A673 (cell line): ENCODE measurements around the gene PRUNE2. TPM values are rescaled to one million over a fixed set of nuclear protein-coding genes. Genes with fewer than 3 reads are reported as not detected.

Experiments
- BruUV-seq: library from RNA; stranded (reverse); fragments of 400-500 nt; replicated peaks from 2 replicates; lab custom pipeline; 2021; lab: Mats Ljungman, UMichigan
- CTCF ChIA-PET: fragments of 300-600 bp; sonication (Branson Sonifier 250); formaldehyde crosslinking; loops from one replicate; lab custom pipeline; 2022; ENCODE audit warnings: antibody characterized with exemption; lab: Charles Lee
- POLR2A ChIA-PET: fragments of 300-600 bp; sonication (Branson Sonifier 250); formaldehyde crosslinking; loops from one replicate; lab custom pipeline; 2022; ENCODE audit warnings: antibody characterized with exemption; ENCODE audit not compliant: low non-redundant PET; lab: Charles Lee
- DNase-seq: peaks from one replicate; pipeline ENCODE4 v3.0.0-alpha.2; 2015; ENCODE audit warnings: low spot score
- H3K27ac ChIP-seq: fragments of 200-600 bp; sonication (generic); 2 replicates; pipeline ENCODE4 v1.5.1; 2016; ENCODE audit warnings: mixed run types, low read depth, mild to moderate bottlenecking, mixed read lengths, antibody characterized with exemption, low read length; ENCODE audit not compliant: poor library complexity, severe bottlenecking
- H3K27me3 ChIP-seq: fragments of 200-600 bp; sonication (generic); replicated peaks from 2 replicates; pipeline ENCODE4 v1.6.1; 2017; ENCODE audit warnings: mixed run types, low read depth, mild to moderate bottlenecking, mixed read lengths, antibody characterized with exemption, low read length; ENCODE audit not compliant: insufficient read depth, poor library complexity
- H3K36me3 ChIP-seq: fragments of 200-600 bp; sonication (generic); 2 replicates; pipeline ENCODE4 v1.6.1; 2016; ENCODE audit warnings: mixed run types, mild to moderate bottlenecking, mixed read lengths, antibody characterized with exemption, low read length; ENCODE audit not compliant: insufficient read depth, poor library complexity, severe bottlenecking
- H3K4me1 ChIP-seq: fragments of 200-600 bp; sonication (generic); 2 replicates; pipeline ENCODE4 v1.6.1; 2017; ENCODE audit warnings: mixed run types, mild to moderate bottlenecking, mixed read lengths, antibody characterized with exemption, low read length; ENCODE audit not compliant: insufficient read depth, poor library complexity, severe bottlenecking
- H3K4me3 ChIP-seq: fragments of 200-600 bp; sonication (generic); 2 replicates; pipeline ENCODE4 v1.5.1; 2016; ENCODE audit warnings: low read depth, mixed run types, mild to moderate bottlenecking, mixed read lengths, low read length; ENCODE audit not compliant: poor library complexity, severe bottlenecking
- H3K9me3 ChIP-seq: fragments of 200-600 bp; sonication (generic); 2 replicates; pipeline ENCODE4 v1.6.1; 2016; ENCODE audit warnings: mixed run types, low read depth, mild to moderate bottlenecking, mixed read lengths, antibody characterized with exemption, low read length; ENCODE audit not compliant: poor library complexity, severe bottlenecking
- CTCF ChIP-seq: fragments of 300-800, 200-600 bp; sonication (generic); conservative IDR thresholded peaks from 2 replicates; pipeline ENCODE4 v1.5.1; 2017; ENCODE audit warnings: low read depth, mild to moderate bottlenecking, antibody characterized with exemption, low read length, moderate library complexity, mixed read lengths
- EZH2 ChIP-seq: fragments of 200-600 bp; sonication (generic); IDR thresholded peaks from 2 replicates; pipeline ENCODE4 v1.6.1; 2017; ENCODE audit warnings: borderline replicate concordance, low read depth, mild to moderate bottlenecking, mixed read lengths, antibody characterized with exemption, low read length; ENCODE audit not compliant: poor library complexity, severe bottlenecking
- intact Hi-C: fragments of 100-400 bp; cut with micrococcal nuclease; formaldehyde crosslinking; loops from one replicate; pipeline ENCODE4 v1.10.0; 2022; ENCODE audit not compliant: unreplicated experiment
- total RNA-seq: library from RNA; stranded (reverse); gene quantifications from 2 replicates; pipeline ENCODE4 v1.2.3, GENCODE V29; 2021

Gene PRUNE2
- total RNA-seq, 1 experiment from 2014 or later, result not detected

GRCh38 chr9:76626141-76626540 is 279.8 kb downstream of the PRUNE2 start:
- POLR2A ChIA-PET, result no interaction called here
- H3K27ac ChIP-seq, result no peak overlapping the region
- TF ChIP-seq EZH2 (no peak), CTCF (no peak)
- intact Hi-C loops, result no loop called here
- H3K9me3 ChIP-seq, result no peaks in the 10 kb centered on the region
- no peak for DNase-seq
- H3K27me3 ChIP-seq, result peaks cover 40% of the 10 kb centered on the region
- no peaks in the 10 kb centered on the region for H3K36me3 ChIP-seq
- no peaks in the 10 kb centered on the region for H3K4me1 ChIP-seq
- CTCF ChIA-PET, result no interaction called here
- H3K4me3 ChIP-seq, result no peak overlapping the region
- no TSS peak for BruUV-seq

- no peak for DNase-seq
- TF ChIP-seq CTCF (no peak), EZH2 (no peak)
- POLR2A ChIA-PET, result no interaction called here
- no peaks in the 10 kb centered on the region for H3K9me3 ChIP-seq
- no peaks in the 10 kb centered on the region for H3K36me3 ChIP-seq
- peaks cover 43% of the 10 kb centered on the region for H3K27me3 ChIP-seq
- BruUV-seq, result no TSS peak
- intact Hi-C loops, result no loop called here
- no peak overlapping the region for H3K27ac ChIP-seq
- no peaks in the 10 kb centered on the region for H3K4me1 ChIP-seq
- H3K4me3 ChIP-seq, result no peak overlapping the region
- CTCF ChIA-PET, result no interaction called here
Measured at GRCh38 chr9:76624391-76625048, 281.4 kb downstream of the PRUNE2 start.

- intact Hi-C loops, result no loop called here
- BruUV-seq, result no TSS peak
- no peak overlapping the region for H3K4me3 ChIP-seq
- no peaks in the 10 kb centered on the region for H3K4me1 ChIP-seq
- no peaks in the 10 kb centered on the region for H3K36me3 ChIP-seq
- H3K27ac ChIP-seq, result no peak overlapping the region
- no peaks in the 10 kb centered on the region for H3K9me3 ChIP-seq
- H3K27me3 ChIP-seq, result peaks cover 33% of the 10 kb centered on the region
- CTCF ChIA-PET, result no interaction called here
- no peak for DNase-seq
- TF ChIP-seq CTCF (no peak), EZH2 (no peak)
- POLR2A ChIA-PET, result no interaction called here
Measured at GRCh38 chr9:76620996-76621395, 284.9 kb downstream of the PRUNE2 start.
